ENCODE measurements around the gene SMC4. TPM values are rescaled to one million over a fixed set of nuclear protein-coding genes. Genes with fewer than 3 reads are reported as not detected.
A peak's percentile ranks its signal among the peaks of the same experiment; 100 is the strongest.

The SMC4 gene
- total RNA-seq, 1 donor from 2014 or later, result 68.8 TPM

DNA sequence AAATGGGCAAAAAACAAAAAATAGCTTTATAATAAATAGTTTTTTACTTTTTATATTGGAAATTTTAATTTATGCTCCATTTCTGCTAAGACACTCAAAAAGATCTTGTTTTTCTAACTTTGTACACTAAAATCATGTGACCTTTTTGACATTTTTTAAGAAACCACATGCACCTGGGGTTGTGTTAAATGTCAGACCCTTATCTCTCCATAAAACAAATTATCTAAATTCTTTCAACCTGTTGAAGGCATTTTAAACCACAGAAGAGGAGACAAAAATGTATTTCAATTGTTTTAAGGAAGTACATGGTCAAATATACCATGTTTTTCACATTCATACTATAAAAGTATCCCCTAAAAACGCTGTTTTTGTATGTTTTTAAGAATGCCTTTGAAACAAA, 29.7 kb upstream of the SMC4 start:
- no peak overlapping the region for H3K4me3 Mint-ChIP-seq (ENCODE audit: unreplicated experiment)
- H3K4me1 Mint-ChIP-seq (ENCODE audit: unreplicated experiment), result peaks cover 12% of the 10 kb centered on the region
- peaks cover 40% of the 10 kb centered on the region for H3K36me3 Mint-ChIP-seq (ENCODE audit: unreplicated experiment)
- DNase-seq (ENCODE audit: extremely low spot score, unreplicated experiment), result no peak
- no peaks in the 10 kb centered on the region for H3K27me3 Mint-ChIP-seq (ENCODE audit: unreplicated experiment)
- H3K9me3 Mint-ChIP-seq (ENCODE audit: unreplicated experiment), result no peaks in the 10 kb centered on the region
- TF ChIP-seq, protein P1, sequence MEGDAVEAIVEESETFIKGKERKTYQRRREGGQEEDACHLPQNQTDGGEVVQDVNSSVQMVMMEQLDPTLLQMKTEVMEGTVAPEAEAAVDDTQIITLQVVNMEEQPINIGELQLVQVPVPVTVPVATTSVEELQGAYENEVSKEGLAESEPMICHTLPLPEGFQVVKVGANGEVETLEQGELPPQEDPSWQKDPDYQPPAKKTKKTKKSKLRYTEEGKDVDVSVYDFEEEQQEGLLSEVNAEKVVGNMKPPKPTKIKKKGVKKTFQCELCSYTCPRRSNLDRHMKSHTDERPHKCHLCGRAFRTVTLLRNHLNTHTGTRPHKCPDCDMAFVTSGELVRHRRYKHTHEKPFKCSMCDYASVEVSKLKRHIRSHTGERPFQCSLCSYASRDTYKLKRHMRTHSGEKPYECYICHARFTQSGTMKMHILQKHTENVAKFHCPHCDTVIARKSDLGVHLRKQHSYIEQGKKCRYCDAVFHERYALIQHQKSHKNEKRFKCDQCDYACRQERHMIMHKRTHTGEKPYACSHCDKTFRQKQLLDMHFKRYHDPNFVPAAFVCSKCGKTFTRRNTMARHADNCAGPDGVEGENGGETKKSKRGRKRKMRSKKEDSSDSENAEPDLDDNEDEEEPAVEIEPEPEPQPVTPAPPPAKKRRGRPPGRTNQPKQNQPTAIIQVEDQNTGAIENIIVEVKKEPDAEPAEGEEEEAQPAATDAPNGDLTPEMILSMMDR (IDR thresholded peaks at IDR 0.05), result no peak
- H3K27ac Mint-ChIP-seq (ENCODE audit: unreplicated experiment), result no peak overlapping the region

DNA sequence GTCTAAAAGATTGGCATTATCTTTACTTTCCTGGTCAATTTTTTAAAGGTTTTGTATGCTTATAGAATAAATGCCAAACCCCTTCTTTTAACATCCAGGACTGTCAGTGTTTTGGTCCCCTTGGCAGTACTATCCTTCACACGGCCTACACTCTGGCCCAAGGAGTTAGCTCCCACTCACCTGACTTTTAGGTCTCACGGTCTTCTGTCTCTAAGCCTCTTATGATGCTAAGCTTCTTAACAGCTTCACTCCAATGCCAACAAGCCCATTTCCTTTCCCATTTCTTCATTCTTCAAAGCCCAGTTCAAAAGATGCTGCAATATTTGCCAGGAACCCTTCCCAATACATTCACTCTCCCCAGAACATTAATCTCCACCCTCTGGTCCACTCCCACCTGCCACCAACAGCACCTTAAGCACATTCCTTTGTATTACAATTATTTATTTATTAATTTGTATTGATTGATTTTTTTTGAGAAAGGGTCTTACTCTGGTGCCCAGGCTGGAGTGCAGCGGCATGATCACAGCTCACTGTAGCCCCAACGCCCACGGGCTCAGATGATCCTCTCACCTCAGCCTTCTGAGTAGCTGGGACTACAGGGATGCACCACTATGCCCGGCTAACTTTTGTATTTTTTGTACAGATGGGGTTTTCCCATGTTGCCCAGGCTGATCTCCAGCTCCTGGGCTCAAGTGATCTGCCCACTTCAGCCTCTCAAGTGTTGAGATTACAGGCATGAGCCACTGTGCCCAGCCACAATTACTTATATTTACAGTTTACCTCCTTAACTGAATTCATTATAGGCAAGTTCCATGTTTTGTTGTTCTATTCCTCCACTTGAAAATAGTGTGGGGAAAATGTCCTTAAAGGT, 28.2 kb upstream of the SMC4 start:
- no peak overlapping the region for H3K27ac Mint-ChIP-seq (ENCODE audit: unreplicated experiment)
- no peaks in the 10 kb centered on the region for H3K9me3 Mint-ChIP-seq (ENCODE audit: unreplicated experiment)
- H3K36me3 Mint-ChIP-seq (ENCODE audit: unreplicated experiment), result peaks cover 44% of the 10 kb centered on the region
- TF ChIP-seq, protein P1 (IDR thresholded peaks at IDR 0.05), result no peak
- peaks cover 12% of the 10 kb centered on the region for H3K4me1 Mint-ChIP-seq (ENCODE audit: unreplicated experiment)
- DNase-seq (ENCODE audit: extremely low spot score, unreplicated experiment), result no peak
- H3K4me3 Mint-ChIP-seq (ENCODE audit: unreplicated experiment), result no peak overlapping the region
- no peaks in the 10 kb centered on the region for H3K27me3 Mint-ChIP-seq (ENCODE audit: unreplicated experiment)

DNA sequence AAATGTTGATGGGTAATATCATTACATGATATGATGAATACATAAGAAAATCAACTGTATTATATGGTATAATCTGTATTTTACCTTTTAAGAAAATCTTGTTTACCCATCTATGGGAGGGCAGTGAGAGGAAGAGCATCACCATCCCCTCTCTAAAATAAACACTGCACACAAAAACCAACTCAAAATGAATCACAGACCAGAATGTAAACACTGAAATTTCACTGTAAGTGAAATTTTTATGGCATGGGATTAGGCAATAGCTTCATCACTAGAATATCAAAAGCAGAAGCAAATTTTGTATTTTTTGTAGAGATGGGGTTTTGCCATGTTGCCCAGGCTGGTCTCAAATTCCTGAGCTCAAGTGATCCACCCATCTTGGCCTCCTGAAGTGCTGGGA, 26.7 kb upstream of the SMC4 start:
- H3K27ac Mint-ChIP-seq (ENCODE audit: unreplicated experiment), result peak overlapping the region; percentile 47
- peaks cover 46% of the 10 kb centered on the region for H3K36me3 Mint-ChIP-seq (ENCODE audit: unreplicated experiment)
- no peaks in the 10 kb centered on the region for H3K27me3 Mint-ChIP-seq (ENCODE audit: unreplicated experiment)
- TF ChIP-seq, protein P1 (IDR thresholded peaks at IDR 0.05), result no peak
- no peak overlapping the region for H3K4me3 Mint-ChIP-seq (ENCODE audit: unreplicated experiment)
- H3K4me1 Mint-ChIP-seq (ENCODE audit: unreplicated experiment), result peaks cover 12% of the 10 kb centered on the region
- no peak for DNase-seq (ENCODE audit: extremely low spot score, unreplicated experiment)
- no peaks in the 10 kb centered on the region for H3K9me3 Mint-ChIP-seq (ENCODE audit: unreplicated experiment)

DNA sequence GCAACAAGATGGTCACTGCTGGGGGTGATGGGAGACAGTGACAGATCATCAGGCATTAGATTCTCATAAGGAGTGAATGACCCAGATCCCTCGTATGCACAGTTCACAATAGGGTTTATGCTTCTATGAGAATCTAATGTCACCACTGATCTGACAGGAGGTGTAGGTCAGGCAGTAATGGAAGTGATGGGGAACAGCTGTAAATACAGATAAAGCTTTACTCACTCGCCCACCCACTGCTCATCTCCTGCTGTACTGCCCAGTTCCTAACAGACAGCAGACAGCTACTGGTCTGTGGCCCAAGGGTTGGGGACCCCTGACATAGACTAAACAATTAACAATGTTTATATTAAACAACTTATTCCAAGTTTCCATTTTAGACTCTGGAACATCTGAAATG, 25.8 kb upstream of the SMC4 start:
- DNase-seq (ENCODE audit: extremely low spot score, unreplicated experiment), result no peak
- Mint-ChIP-seq H3K4me1 (ENCODE audit: unreplicated experiment) (peaks cover 12% of the 10 kb centered on the region), H3K27ac (ENCODE audit: unreplicated experiment) (no peak overlapping the region), H3K36me3 (ENCODE audit: unreplicated experiment) (peaks cover 42% of the 10 kb centered on the region), H3K27me3 (ENCODE audit: unreplicated experiment) (no peaks in the 10 kb centered on the region), H3K9me3 (ENCODE audit: unreplicated experiment) (no peaks in the 10 kb centered on the region), H3K4me3 (ENCODE audit: unreplicated experiment) (no peak overlapping the region)
- TF ChIP-seq, protein P1 (IDR thresholded peaks at IDR 0.05), result no peak

DNA sequence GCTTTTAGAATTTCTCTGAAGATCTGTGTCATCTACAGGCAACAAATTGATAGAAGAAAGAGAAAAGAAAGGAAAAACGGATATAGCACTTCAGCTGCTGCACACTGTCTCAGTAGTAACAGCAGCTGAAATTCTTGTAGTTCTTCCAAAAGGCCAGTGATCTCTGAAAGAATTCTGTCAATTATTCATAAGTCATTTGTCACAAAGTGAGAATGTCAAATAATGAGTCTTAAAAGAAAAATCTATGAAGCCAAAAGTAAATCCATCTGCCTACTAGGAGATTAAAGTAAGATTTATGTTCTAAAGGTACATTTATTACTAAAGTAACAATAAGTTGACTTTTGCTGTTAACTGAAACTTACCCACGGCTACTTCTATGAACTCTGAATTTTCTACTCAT, 25.0 kb upstream of the SMC4 start:
- Mint-ChIP-seq H3K27ac (ENCODE audit: unreplicated experiment) (no peak overlapping the region), H3K9me3 (ENCODE audit: unreplicated experiment) (no peaks in the 10 kb centered on the region), H3K4me1 (ENCODE audit: unreplicated experiment) (peaks cover 12% of the 10 kb centered on the region), H3K4me3 (ENCODE audit: unreplicated experiment) (no peak overlapping the region), H3K27me3 (ENCODE audit: unreplicated experiment) (no peaks in the 10 kb centered on the region), H3K36me3 (ENCODE audit: unreplicated experiment) (peaks cover 42% of the 10 kb centered on the region)
- DNase-seq (ENCODE audit: extremely low spot score, unreplicated experiment), result no peak
- TF ChIP-seq, protein P1 (IDR thresholded peaks at IDR 0.05), result no peak
